ENCODE results near the gene XDH.

XDH gene

DNA sequence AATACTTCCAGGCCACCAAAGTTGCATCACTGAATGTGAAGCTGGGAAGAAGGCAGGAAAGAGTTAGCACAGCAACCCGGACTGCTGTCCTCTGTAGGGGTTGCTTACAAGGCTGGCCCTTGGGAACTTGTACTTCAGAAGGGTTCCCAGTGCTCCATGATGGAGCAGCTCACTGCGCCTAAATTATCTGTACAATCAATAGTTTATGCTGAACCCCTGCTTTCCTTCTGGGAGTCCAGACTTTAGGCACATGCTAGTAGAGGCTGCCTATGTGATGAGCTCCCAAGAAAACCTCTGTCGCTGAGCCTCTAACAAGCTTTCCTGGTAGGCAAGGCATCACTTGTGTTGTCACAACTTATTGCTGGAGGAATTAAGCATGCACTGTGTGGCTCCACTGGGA lies 34.3 kb downstream of the XDH start:
- Histone ChIP-seq H3K4me3 (ENCODE audit: low read depth, low read length) (no peak overlapping the region), H3K4me1 (ENCODE audit: control insufficient read depth, insufficient read depth, low read length) (peaks cover 7% of the 10 kb centered on the region), H3K36me3 (ENCODE audit: control insufficient read depth, insufficient read depth, low read length) (no peaks in the 10 kb centered on the region), H3K9ac (ENCODE audit: low read depth, low read length) (no peak overlapping the region), H3K27me3 (ENCODE audit: control insufficient read depth, insufficient read depth, low read length) (no peaks in the 10 kb centered on the region), H3K9me3 (ENCODE audit: control insufficient read depth, insufficient read depth, low read length) (no peaks in the 10 kb centered on the region)

DNA sequence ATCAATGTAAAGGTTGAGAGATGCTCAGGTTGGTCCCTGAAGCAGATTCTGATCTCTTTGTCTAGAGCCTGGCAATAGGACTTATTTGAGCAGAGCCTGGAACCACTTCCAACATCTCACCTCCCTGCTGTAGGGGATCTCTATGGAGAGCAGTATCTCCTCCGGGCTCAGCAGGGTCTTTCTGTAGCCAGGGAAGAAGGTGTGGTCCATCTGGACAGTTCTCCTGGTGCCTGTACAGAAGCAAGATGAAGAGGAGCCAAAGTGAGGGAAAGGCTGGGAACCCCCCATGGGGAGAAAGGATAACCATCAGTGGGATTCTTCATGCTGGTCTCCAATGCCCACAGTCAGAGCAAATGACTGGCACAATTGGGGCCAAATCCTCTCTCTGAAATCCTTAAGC lies 34.8 kb downstream of the XDH start:
- no peak overlapping the region for H3K9ac ChIP-seq (ENCODE audit: low read depth, low read length)
- H3K36me3 ChIP-seq (ENCODE audit: control insufficient read depth, insufficient read depth, low read length), result no peaks in the 10 kb centered on the region
- no peaks in the 10 kb centered on the region for H3K27me3 ChIP-seq (ENCODE audit: control insufficient read depth, insufficient read depth, low read length)
- H3K9me3 ChIP-seq (ENCODE audit: control insufficient read depth, insufficient read depth, low read length), result no peaks in the 10 kb centered on the region
- H3K4me3 ChIP-seq (ENCODE audit: low read depth, low read length), result no peak overlapping the region
- H3K4me1 ChIP-seq (ENCODE audit: control insufficient read depth, insufficient read depth, low read length), result peaks cover 7% of the 10 kb centered on the region

- H3K9me3 ChIP-seq (ENCODE audit: control insufficient read depth, insufficient read depth, low read length), result no peaks in the 10 kb centered on the region
- no peak overlapping the region for H3K4me3 ChIP-seq (ENCODE audit: low read depth, low read length)
- peaks cover 7% of the 10 kb centered on the region for H3K4me1 ChIP-seq (ENCODE audit: control insufficient read depth, insufficient read depth, low read length)
- H3K27me3 ChIP-seq (ENCODE audit: control insufficient read depth, insufficient read depth, low read length), result no peaks in the 10 kb centered on the region
- no peaks in the 10 kb centered on the region for H3K36me3 ChIP-seq (ENCODE audit: control insufficient read depth, insufficient read depth, low read length)
- no peak overlapping the region for H3K9ac ChIP-seq (ENCODE audit: low read depth, low read length)
These were observed 35.6 kb downstream of the XDH start for GRCh38 chr2:31378791-31379501.

GRCh38 chr2:31378389-31378788 lies 36.2 kb downstream of the XDH start:
- Histone ChIP-seq H3K27me3 (ENCODE audit: control insufficient read depth, insufficient read depth, low read length) (no peaks in the 10 kb centered on the region), H3K4me3 (ENCODE audit: low read depth, low read length) (no peak overlapping the region), H3K4me1 (ENCODE audit: control insufficient read depth, insufficient read depth, low read length) (peaks cover 7% of the 10 kb centered on the region), H3K9me3 (ENCODE audit: control insufficient read depth, insufficient read depth, low read length) (no peaks in the 10 kb centered on the region), H3K36me3 (ENCODE audit: control insufficient read depth, insufficient read depth, low read length) (no peaks in the 10 kb centered on the region), H3K9ac (ENCODE audit: low read depth, low read length) (no peak overlapping the region)

- no peaks in the 10 kb centered on the region for H3K9me3 ChIP-seq (ENCODE audit: control insufficient read depth, insufficient read depth, low read length)
- no peaks in the 10 kb centered on the region for H3K27me3 ChIP-seq (ENCODE audit: control insufficient read depth, insufficient read depth, low read length)
- H3K36me3 ChIP-seq (ENCODE audit: control insufficient read depth, insufficient read depth, low read length), result no peaks in the 10 kb centered on the region
- no peak overlapping the region for H3K4me3 ChIP-seq (ENCODE audit: low read depth, low read length)
- H3K9ac ChIP-seq (ENCODE audit: low read depth, low read length), result no peak overlapping the region
- H3K4me1 ChIP-seq (ENCODE audit: control insufficient read depth, insufficient read depth, low read length), result no peaks in the 10 kb centered on the region
These were observed 41.4 kb downstream of the XDH start for GRCh38 chr2:31373127-31373526.

DNA sequence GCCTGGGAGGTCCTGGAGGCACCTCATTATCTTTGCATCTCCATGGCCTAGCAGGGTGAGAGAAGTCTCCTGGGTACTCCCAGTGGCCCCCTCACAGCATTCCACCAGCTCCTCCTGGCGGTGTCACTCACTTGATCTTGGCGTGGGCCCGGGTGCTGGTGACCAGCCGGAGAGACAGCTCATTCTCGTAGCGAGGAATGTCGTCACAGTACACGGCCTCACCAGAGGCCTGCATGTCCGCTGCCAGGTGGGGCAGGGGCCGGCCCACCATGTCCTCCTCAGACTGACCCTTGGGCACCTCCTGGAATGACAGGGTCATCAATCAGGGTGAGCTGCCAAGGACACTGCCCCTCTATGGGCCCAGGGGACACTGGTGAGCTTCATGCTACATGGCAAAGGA lies 42.4 kb downstream of the XDH start:
- no peaks in the 10 kb centered on the region for H3K9me3 ChIP-seq (ENCODE audit: control insufficient read depth, insufficient read depth, low read length)
- no peaks in the 10 kb centered on the region for H3K4me1 ChIP-seq (ENCODE audit: control insufficient read depth, insufficient read depth, low read length)
- no peak overlapping the region for H3K9ac ChIP-seq (ENCODE audit: low read depth, low read length)

GRCh38 chr2:31371691-31372090 lies 42.9 kb downstream of the XDH start:
- H3K27me3 ChIP-seq (ENCODE audit: control insufficient read depth, insufficient read depth, low read length), result no peaks in the 10 kb centered on the region
- no peak overlapping the region for H3K4me3 ChIP-seq (ENCODE audit: low read depth, low read length)
- no peaks in the 10 kb centered on the region for H3K9me3 ChIP-seq (ENCODE audit: control insufficient read depth, insufficient read depth, low read length)
- no peak overlapping the region for H3K9ac ChIP-seq (ENCODE audit: low read depth, low read length)
- no peaks in the 10 kb centered on the region for H3K36me3 ChIP-seq (ENCODE audit: control insufficient read depth, insufficient read depth, low read length)
- no peaks in the 10 kb centered on the region for H3K4me1 ChIP-seq (ENCODE audit: control insufficient read depth, insufficient read depth, low read length)

More for the DNA sequence above, 42.4 kb downstream of the XDH start:
- H3K27me3 ChIP-seq (ENCODE audit: control insufficient read depth, insufficient read depth, low read length), result no peaks in the 10 kb centered on the region
- no peaks in the 10 kb centered on the region for H3K36me3 ChIP-seq (ENCODE audit: control insufficient read depth, insufficient read depth, low read length)
- no peak overlapping the region for H3K4me3 ChIP-seq (ENCODE audit: low read depth, low read length)

- Histone ChIP-seq H3K27me3 (ENCODE audit: control insufficient read depth, insufficient read depth, low read length) (no peaks in the 10 kb centered on the region), H3K9me3 (ENCODE audit: control insufficient read depth, insufficient read depth, low read length) (no peaks in the 10 kb centered on the region), H3K9ac (ENCODE audit: low read depth, low read length) (no peak overlapping the region), H3K4me3 (ENCODE audit: low read depth, low read length) (no peak overlapping the region), H3K4me1 (ENCODE audit: control insufficient read depth, insufficient read depth, low read length) (no peaks in the 10 kb centered on the region), H3K36me3 (ENCODE audit: control insufficient read depth, insufficient read depth, low read length) (no peaks in the 10 kb centered on the region)
These were observed 47.8 kb downstream of the XDH start for GRCh38 chr2:31366733-31367132.

GRCh38 chr2:31365834-31366505 lies 48.6 kb downstream of the XDH start:
- Histone ChIP-seq H3K36me3 (ENCODE audit: control insufficient read depth, insufficient read depth, low read length) (no peaks in the 10 kb centered on the region), H3K4me3 (ENCODE audit: low read depth, low read length) (no peak overlapping the region), H3K9me3 (ENCODE audit: control insufficient read depth, insufficient read depth, low read length) (no peaks in the 10 kb centered on the region), H3K27me3 (ENCODE audit: control insufficient read depth, insufficient read depth, low read length) (no peaks in the 10 kb centered on the region), H3K9ac (ENCODE audit: low read depth, low read length) (no peak overlapping the region), H3K4me1 (ENCODE audit: control insufficient read depth, insufficient read depth, low read length) (no peaks in the 10 kb centered on the region)

DNA sequence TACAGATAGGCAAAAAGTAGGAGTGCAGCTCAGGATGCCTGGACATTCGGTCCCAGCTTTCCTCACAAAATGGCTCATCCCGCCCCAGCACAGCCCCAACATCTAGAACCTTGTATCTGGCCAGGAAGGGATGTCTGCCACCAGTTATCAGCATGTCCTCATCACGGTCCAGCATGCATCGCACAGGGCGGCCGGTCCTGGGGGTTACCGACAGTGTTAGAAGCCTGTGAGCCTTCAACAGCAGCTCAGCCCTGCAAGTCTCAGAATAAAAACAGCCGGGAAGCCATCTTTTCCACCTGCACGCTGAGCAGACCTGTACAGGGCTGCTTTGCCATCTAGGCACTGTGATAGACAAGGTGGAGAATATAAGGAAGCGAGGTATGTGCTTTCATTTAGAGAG lies 49.2 kb downstream of the XDH start:
- H3K4me1 ChIP-seq (ENCODE audit: control insufficient read depth, insufficient read depth, low read length), result no peaks in the 10 kb centered on the region
- no peak overlapping the region for H3K4me3 ChIP-seq (ENCODE audit: low read depth, low read length)
- H3K9ac ChIP-seq (ENCODE audit: low read depth, low read length), result no peak overlapping the region
- no peaks in the 10 kb centered on the region for H3K36me3 ChIP-seq (ENCODE audit: control insufficient read depth, insufficient read depth, low read length)
- no peaks in the 10 kb centered on the region for H3K9me3 ChIP-seq (ENCODE audit: control insufficient read depth, insufficient read depth, low read length)
- H3K27me3 ChIP-seq (ENCODE audit: control insufficient read depth, insufficient read depth, low read length), result no peaks in the 10 kb centered on the region

DNA sequence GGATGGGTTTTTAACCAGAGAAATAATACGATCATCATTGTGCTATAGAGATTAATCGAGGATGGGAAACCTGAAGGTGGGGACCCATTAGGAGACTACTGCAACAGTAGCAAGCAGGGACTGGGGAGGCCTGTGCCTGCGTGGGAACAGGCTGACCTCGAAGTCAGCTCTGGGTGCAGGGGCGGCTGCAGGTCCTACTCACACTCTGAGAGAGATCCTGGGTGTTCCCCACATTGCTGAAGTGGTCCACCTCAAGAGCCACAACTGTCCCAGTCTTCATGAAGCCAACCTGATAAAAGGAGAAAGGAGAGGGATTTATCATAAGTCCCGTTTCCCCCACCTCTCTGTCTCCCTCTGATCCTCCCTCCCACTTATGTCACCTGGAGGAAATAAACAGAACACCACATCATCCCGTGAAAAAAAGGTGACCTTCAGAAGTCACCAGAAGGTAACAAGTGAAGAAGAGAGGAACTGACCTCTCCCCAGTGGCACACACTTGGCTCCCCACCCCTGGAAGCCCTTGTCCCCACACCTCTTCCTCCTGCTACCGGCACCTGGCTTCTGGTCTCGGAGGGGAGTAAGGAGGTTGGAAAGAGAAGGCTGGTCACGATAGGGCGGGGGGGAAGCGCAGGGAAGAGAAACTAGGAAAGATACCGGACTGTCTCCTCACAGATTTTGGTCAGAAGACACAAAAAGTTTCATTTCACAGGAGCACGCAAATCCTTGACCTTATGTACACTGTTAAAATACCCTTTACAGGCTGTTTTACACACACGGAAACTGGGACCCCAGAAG lies 50.4 kb downstream of the XDH start:
- Histone ChIP-seq H3K9ac (ENCODE audit: low read depth, low read length) (no peak overlapping the region), H3K4me1 (ENCODE audit: control insufficient read depth, insufficient read depth, low read length) (no peaks in the 10 kb centered on the region), H3K4me3 (ENCODE audit: low read depth, low read length) (no peak overlapping the region), H3K36me3 (ENCODE audit: control insufficient read depth, insufficient read depth, low read length) (no peaks in the 10 kb centered on the region), H3K27me3 (ENCODE audit: control insufficient read depth, insufficient read depth, low read length) (no peaks in the 10 kb centered on the region), H3K9me3 (ENCODE audit: control insufficient read depth, insufficient read depth, low read length) (no peaks in the 10 kb centered on the region)

DNA sequence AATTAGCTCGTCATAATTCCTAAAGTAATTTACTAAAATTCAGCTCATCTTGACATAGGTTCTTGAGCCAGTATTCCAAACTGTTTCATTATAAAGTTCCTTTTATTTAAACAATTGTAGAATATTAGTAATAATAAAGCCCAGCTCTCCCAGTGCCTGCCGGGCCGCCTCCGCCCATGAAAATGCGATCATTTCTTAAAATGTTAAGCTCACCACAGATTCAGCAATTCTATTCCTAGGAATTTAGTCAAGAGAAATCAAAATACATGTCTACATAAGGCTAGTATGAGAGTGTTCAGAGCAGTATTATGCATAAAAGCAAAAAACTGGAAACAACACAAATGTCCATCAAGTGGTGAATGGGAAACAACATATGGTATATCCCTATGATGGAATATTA lies 52.0 kb downstream of the XDH start:
- H3K9ac ChIP-seq (ENCODE audit: low read depth, low read length), result no peak overlapping the region
- H3K4me3 ChIP-seq (ENCODE audit: low read depth, low read length), result no peak overlapping the region
- H3K9me3 ChIP-seq (ENCODE audit: control insufficient read depth, insufficient read depth, low read length), result no peaks in the 10 kb centered on the region
- no peaks in the 10 kb centered on the region for H3K36me3 ChIP-seq (ENCODE audit: control insufficient read depth, insufficient read depth, low read length)
- no peaks in the 10 kb centered on the region for H3K4me1 ChIP-seq (ENCODE audit: control insufficient read depth, insufficient read depth, low read length)
- no peaks in the 10 kb centered on the region for H3K27me3 ChIP-seq (ENCODE audit: control insufficient read depth, insufficient read depth, low read length)
